Measurements from ENCODE around the gene DIDO1. TPM values are rescaled to one million over a fixed set of nuclear protein-coding genes. Genes with fewer than 3 reads are reported as not detected.

DIDO1 gene
- total and polyA plus RNA-seq, 2 of the 13 experiments (the other 11 are each of a cell fraction or from before 2014, with no cell fraction given), result 75.0 to 75.1 TPM

GRCh38 chr20:62952968-62953838, 26.9 kb upstream of the DIDO1 start:
- ATAC-seq (peak; percentile 23), DNase-seq (ENCODE audit: low spot score) (peak; percentile 59), FAIRE-seq (no peak)
- in situ Hi-C loops (cut with HindIII; ENCODE audit: extremely low pct_ligation_motif_present, low pct_unique_long_range_greater_than_20kb) (no loop called here), intact Hi-C loops (cut with micrococcal nuclease; ENCODE audit: unreplicated experiment) (loop anchor here (5.0 kb wide), 1 partner anchor 51 kb away; no protein-coding TSS in a partner anchor)
- Histone ChIP-seq H3K9ac (ENCODE audit: insufficient read depth, low read depth, low read length) (peak overlapping the region; percentile 95), H4K20me1 (ENCODE audit: insufficient read depth, low read length) (peaks cover 26% of the 10 kb centered on the region), H3K79me2 (ENCODE audit: insufficient read depth, low read length) (peaks cover 61% of the 10 kb centered on the region), H3K4me2 (ENCODE audit: low read depth, low read length) (peak overlapping the region; percentile 100), H3K9me3 (ENCODE audit: low read length) (no peaks in the 10 kb centered on the region), H3K36me3 (replicated peaks in 1 of 2; ENCODE audit: control insufficient read depth in 1 of 2, insufficient read depth in 2 of 2, low read length in 2 of 2) (peaks cover 24 to 45% of the 10 kb centered on the region in 2 experiments), H3K27me3 (ENCODE audit: control insufficient read depth in 1 of 2, insufficient read depth in 2 of 2, low read length in 2 of 2) (no peaks in the 10 kb centered on the region; a peak in 1 of 5 replicates), H3K4me1 (ENCODE audit: insufficient read depth, low read length) (peaks cover 76% of the 10 kb centered on the region), H2AFZ (ENCODE audit: low read length) (no peak overlapping the region), H3K4me3 (replicated peaks in 1 of 3; ENCODE audit: insufficient read depth in 1 of 3, low read depth in 2 of 3, low read length in 3 of 3) (peak overlapping the region; percentile 74 to 95 (median 78)), H3K27ac (ENCODE audit: extremely low read length, insufficient read depth, low read length) (peak overlapping the region; percentile 93)
- ChIA-PET POLR2A (interaction anchor here (0.6 to 8.8 kb wide), 25 partner anchors 9 to 887 kb away, joined by 3 to 205 read pairs (median 7); partner anchors contain the start of genes DIDO1, GID8 and TCFL5), CTCF (ENCODE audit: low intra/inter-chr PET ratio, low total read pairs) (no interaction called here)
- TSS peak; percentile 79 for BruUV-seq (replicated peaks)
- 2% methylated on average over 13 of the region's 19 CpGs for WGBS (ENCODE audit: low lambda C conversion rate)
- peak; percentile 38 for TF ChIP-seq HDAC1 (CRISPR knock-in tag; IDR thresholded peaks at IDR 0.05)
- no peak for TF ChIP-seq FOSL2 (CRISPR knock-in tag; IDR thresholded peaks at IDR 0.05)
- TF ChIP-seq ZBTB3 (CRISPR knock-in tag; IDR thresholded peaks at IDR 0.05; ENCODE audit: borderline replicate concordance, low read depth), result no peak
- TF ChIP-seq ZBTB40 (IDR thresholded peaks at IDR 0.05), result no peak
- TF ChIP-seq ZBTB40 (CRISPR knock-in tag; IDR thresholded peaks at IDR 0.05), result no peak
- no peak; the same call in 1 of the 2 replicates for TF ChIP-seq ZNF441 (CRISPR knock-in tag; IDR thresholded peaks at IDR 0.05; ENCODE audit: borderline replicate concordance)
- no peak for TF ChIP-seq PRMT3 (CRISPR knock-in tag; IDR thresholded peaks at IDR 0.05; ENCODE audit: borderline replicate concordance, low read depth)
- no peak for TF ChIP-seq NFIB (CRISPR knock-in tag; IDR thresholded peaks at IDR 0.05; ENCODE audit: borderline replicate concordance)
- TF ChIP-seq ZMYM2 (CRISPR knock-in tag; IDR thresholded peaks at IDR 0.05), result 0 out of 2 replicates have a peak, but pooled peaks have one; percentile 2

Measured in HepG2 (cell line).